Suprapubic skin (tissue), 3 donors: ENCODE results near the gene OSTM1.

ENCODE experiments used
- CTCF ChIP-seq, 2 donors: fragments of 200-600 bp in 1 of 2; fragments of 450-650 bp in 1 of 2; sonication (generic) in 1 of 2; IDR thresholded peaks; one replicate each; pipeline ENCODE4 v1.5.1; 2016 to 2019; ENCODE audit warnings: antibody characterized with exemption in 2 of 2, mild to moderate bottlenecking in 1 of 2, moderate library complexity in 1 of 2
- POLR2A ChIP-seq, 2 donors: fragments of 450-650 bp; IDR thresholded peaks; one replicate each; pipeline ENCODE4 v1.6.1; 2017; ENCODE audit warnings: antibody characterized with exemption in 2 of 2, mild to moderate bottlenecking in 2 of 2, moderate library complexity in 2 of 2

GRCh38 chr6:108068618-108069017, 5.9 kb downstream of the OSTM1 start:
- TF ChIP-seq CTCF (IDR thresholded peaks at IDR 0.05) (no peak), POLR2A (IDR thresholded peaks at IDR 0.05) (no peak)
